SK-N-MC (cell line): ENCODE measurements around the gene TPRX2.

Source experiments
- EZH2 ChIP-seq: fragments of 200-600 bp; sonication (generic); IDR thresholded peaks from one replicate; pipeline ENCODE4 v1.6.1; 2017; ENCODE audit warnings: antibody characterized with exemption
- FOXP2 ChIP-seq: optimal IDR thresholded peaks from 2 replicates; pipeline ENCODE3; 2011; ENCODE audit warnings: mild to moderate bottlenecking, moderate library complexity; ENCODE audit not compliant: insufficient read depth; ENCODE audit errors: extremely low read length, control extremely low read depth
- POLR2AphosphoS5 ChIP-seq: IDR thresholded peaks from 2 replicates; pipeline ENCODE4 v1.6.1; 2012; ENCODE audit warnings: mild to moderate bottlenecking, low read depth, low read length, borderline replicate concordance

DNA sequence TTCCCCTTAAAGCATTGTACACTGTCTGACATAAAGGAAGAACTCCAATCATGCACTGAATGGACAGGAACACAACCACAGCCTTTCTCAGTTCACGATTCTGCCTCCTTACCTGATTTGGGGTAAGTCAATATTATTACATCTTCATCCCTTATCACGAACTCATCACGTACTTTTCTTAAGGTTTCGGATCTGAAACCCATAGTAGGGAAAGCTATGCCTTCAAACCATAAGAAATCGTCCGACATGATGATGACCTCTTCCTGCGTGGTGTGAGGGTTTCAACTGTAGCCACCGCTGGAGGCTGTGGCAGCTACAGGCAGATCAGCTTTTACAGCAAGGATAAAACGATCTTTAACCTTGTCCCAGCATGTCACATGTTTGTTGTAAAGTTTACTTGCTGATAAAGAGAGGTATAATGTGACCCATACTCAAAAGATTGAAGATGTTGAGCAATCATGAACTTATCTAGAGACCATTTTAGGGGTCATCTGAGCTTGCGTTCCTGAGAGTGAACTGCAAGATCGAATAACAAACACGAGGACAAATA lies 27.1 kb downstream of the TPRX2 start, which contains the start of gene SULT2A1:
- TF ChIP-seq POLR2AphosphoS5, result no peak
- no peak for TF ChIP-seq EZH2
- no peak for TF ChIP-seq FOXP2
